H1 (cell line): ENCODE results near the gene RAMP1. TPM values are rescaled to one million over a fixed set of nuclear protein-coding genes. Genes with fewer than 3 reads are reported as not detected.

ENCODE experiments used
- CTCF ChIA-PET: fragments of 300-600 bp; sonication (Branson Sonifier 250); formaldehyde crosslinking; loops from one replicate; lab custom pipeline; 2021; ENCODE audit not compliant: partially characterized antibody; lab: Charles Lee
- POLR2A ChIA-PET: fragments of 300-600 bp; sonication (Branson Sonifier 250); formaldehyde crosslinking; loops from one replicate; lab custom pipeline; 2021; ENCODE audit warnings: inconsistent platforms; ENCODE audit not compliant: partially characterized antibody; lab: Charles Lee
- DNase-seq, 2 experiments: peaks; one replicate each; pipeline versions ENCODE4 v3.0.0 to v3.0.0-alpha.2; 2010 to 2022; ENCODE audit warnings: low spot score in 2 of 2, low read depth in 1 of 2, mixed read lengths in 1 of 2
- FAIRE-seq: peaks from 2 replicates; lab custom pipeline; 2011; peaks lifted over from hg19 to GRCh38; lab: Jason Lieb, UNC
- H2AFZ ChIP-seq: 2 replicates; pipeline ENCODE4 v1.8.1; 2012; ENCODE audit warnings: low read length, inconsistent platforms
- H2AK5ac ChIP-seq: 2 replicates; pipeline ENCODE4 v1.6.1; 2013; ENCODE audit warnings: low read depth, low read length
- H2BK120ac ChIP-seq: replicated peaks from 2 replicates; pipeline ENCODE3; 2013; ENCODE audit warnings: low read depth, low read length, inconsistent platforms
- H2BK12ac ChIP-seq: 2 replicates; pipeline ENCODE4 v1.6.1; 2013; ENCODE audit warnings: low read depth, low read length
- H2BK15ac ChIP-seq: 2 replicates; pipeline ENCODE4 v1.6.1; 2013; ENCODE audit warnings: low read length
- H2BK20ac ChIP-seq: 2 replicates; pipeline ENCODE4 v1.6.1; 2013; ENCODE audit warnings: low read length
- H2BK5ac ChIP-seq: 2 replicates; pipeline ENCODE4 v1.6.1; 2013; ENCODE audit warnings: low read depth, low read length
- H3K14ac ChIP-seq: 2 replicates; pipeline ENCODE4 v1.6.1; 2013; ENCODE audit warnings: inconsistent platforms; ENCODE audit not compliant: insufficient read length
- H3K18ac ChIP-seq: 2 replicates; pipeline ENCODE4 v1.6.1; 2013; ENCODE audit warnings: low read length; ENCODE audit errors: extremely low read depth
- H3K23ac ChIP-seq: 2 replicates; pipeline ENCODE4 v1.6.1; 2013; ENCODE audit warnings: inconsistent platforms; ENCODE audit not compliant: insufficient read length
- H3K23me2 ChIP-seq: 2 replicates; pipeline ENCODE4 v1.6.1; 2013; ENCODE audit warnings: low read depth, low read length
- H3K27ac ChIP-seq: 2 replicates; pipeline ENCODE4 v1.6.1; 2011; ENCODE audit warnings: low read depth, low read length, inconsistent platforms
- H3K27me3 ChIP-seq, 4 experiments: replicated peaks in 1 of 4; 1 replicate in 1 of 4; 2 replicates in 3 of 4; pipeline versions ENCODE4 v1.6.1 to v1.8.1; 2011 to 2013; ENCODE audit warnings: low read length in 3 of 4, mild to moderate bottlenecking in 3 of 4, inconsistent platforms in 2 of 4, mixed read lengths in 2 of 4, moderate library complexity in 1 of 4; ENCODE audit not compliant: control insufficient read depth in 3 of 4, insufficient read depth in 3 of 4; ENCODE audit errors: extremely low read depth in 1 of 4
- H3K36me3 ChIP-seq, 4 experiments: 2 replicates each; pipeline versions ENCODE4 v1.6.1 to v1.8.1; 2011 to 2013; ENCODE audit warnings: mild to moderate bottlenecking in 4 of 4, low read length in 3 of 4, moderate library complexity in 2 of 4, control low read depth in 1 of 4, inconsistent platforms in 1 of 4; ENCODE audit not compliant: insufficient read depth in 4 of 4, control insufficient read depth in 2 of 4
- H3K4ac ChIP-seq: replicated peaks from 2 replicates; pipeline ENCODE3; 2013; ENCODE audit warnings: low read length, low read depth, mixed read lengths, inconsistent platforms; ENCODE audit not compliant: insufficient read length
- H3K4me1 ChIP-seq, 4 experiments: replicated peaks in 1 of 4; 1 replicate in 1 of 4; 2 replicates in 3 of 4; pipeline versions ENCODE4 v1.6.1 to v1.8.1; 2011 to 2013; ENCODE audit warnings: low read length in 3 of 4, inconsistent platforms in 2 of 4, mixed read lengths in 1 of 4; ENCODE audit not compliant: insufficient read depth in 4 of 4, control insufficient read depth in 3 of 4
- H3K4me2 ChIP-seq, 2 experiments: 2 replicates each; pipeline versions ENCODE4 v1.6.1 to v1.8.1; 2011 to 2013; ENCODE audit warnings: low read depth in 2 of 2, low read length in 2 of 2, control low read depth in 1 of 2, inconsistent platforms in 1 of 2, mild to moderate bottlenecking in 1 of 2; ENCODE audit not compliant: insufficient read depth in 1 of 2
- H3K4me3 ChIP-seq, 4 experiments: fragments of 200-600, 300-600 bp in 1 of 4; sonication (generic), shearing (Covaris generic), sonication (Bioruptor Twin) in 1 of 4; 2 replicates each; pipeline versions ENCODE4 v1.5.1 to v1.8.1; 2011 to 2016; ENCODE audit warnings: low read length in 4 of 4, low read depth in 3 of 4, control low read depth in 2 of 4, inconsistent platforms in 2 of 4, mild to moderate bottlenecking in 2 of 4, mixed read lengths in 1 of 4, moderate library complexity in 1 of 4; ENCODE audit not compliant: insufficient read depth in 2 of 4; ENCODE audit errors: extremely low read depth in 1 of 4
- H3K56ac ChIP-seq: replicated peaks from 2 replicates; pipeline ENCODE3; 2013; ENCODE audit warnings: low read depth, mild to moderate bottlenecking, mixed read lengths, low read length, inconsistent platforms; ENCODE audit not compliant: insufficient read length
- H3K79me1 ChIP-seq: 2 replicates; pipeline ENCODE4 v1.6.1; 2013; ENCODE audit warnings: low read depth, low read length, control low read depth
- H3K79me2 ChIP-seq, 2 experiments: 2 replicates each; pipeline versions ENCODE4 v1.6.1 to v1.8.1; 2012 to 2013; ENCODE audit warnings: low read length in 2 of 2, mild to moderate bottlenecking in 2 of 2, inconsistent platforms in 1 of 2; ENCODE audit not compliant: insufficient read depth in 2 of 2, control insufficient read depth in 1 of 2
- H3K9ac ChIP-seq, 4 experiments: replicated peaks in 1 of 4; 1 replicate in 1 of 4; 2 replicates in 3 of 4; pipeline versions ENCODE4 v1.6.1 to v1.8.1; 2011 to 2013; ENCODE audit warnings: low read depth in 3 of 4, low read length in 3 of 4, control low read depth in 2 of 4, mild to moderate bottlenecking in 2 of 4, moderate library complexity in 2 of 4, inconsistent platforms in 1 of 4; ENCODE audit errors: extremely low read depth in 1 of 4
- H3K9me3 ChIP-seq, 2 experiments: 2 replicates each; pipeline versions ENCODE4 v1.6.1 to v1.8.1; 2012 to 2013; ENCODE audit warnings: mild to moderate bottlenecking in 2 of 2, moderate library complexity in 2 of 2, control low read depth in 1 of 2, inconsistent platforms in 1 of 2, low read depth in 1 of 2, low read length in 1 of 2, mixed read lengths in 1 of 2; ENCODE audit not compliant: insufficient read depth in 2 of 2
- H4K20me1 ChIP-seq, 2 experiments: replicated peaks in 1 of 2; 2 replicates each; pipeline versions ENCODE3 to v1.8.1; 2011 to 2013; ENCODE audit warnings: inconsistent platforms in 2 of 2, low read length in 2 of 2, mild to moderate bottlenecking in 1 of 2; ENCODE audit not compliant: insufficient read depth in 2 of 2, control insufficient read depth in 1 of 2
- H4K5ac ChIP-seq: 2 replicates; pipeline ENCODE4 v1.6.1; 2013; ENCODE audit warnings: low read length, low read depth, mixed read lengths, inconsistent platforms; ENCODE audit not compliant: insufficient read length
- H4K8ac ChIP-seq: 2 replicates; pipeline ENCODE4 v1.8.0; 2013; ENCODE audit warnings: mild to moderate bottlenecking, moderate library complexity, low read length, inconsistent platforms; ENCODE audit not compliant: insufficient read depth; ENCODE audit errors: extremely low read depth
- H4K91ac ChIP-seq: replicated peaks from 2 replicates; pipeline ENCODE3; 2013; ENCODE audit warnings: low read length, mixed read lengths, inconsistent platforms; ENCODE audit not compliant: insufficient read length
- CHD2 ChIP-seq: IDR thresholded peaks from 2 replicates; pipeline ENCODE4 v1.6.1; 2012; ENCODE audit warnings: low read length, improper control_type of control experiment
- EGR1 ChIP-seq: IDR thresholded peaks from 2 replicates; pipeline ENCODE4 v1.6.1; 2011; ENCODE audit warnings: low read depth, low read length, borderline replicate concordance
- FOSL1 ChIP-seq: IDR thresholded peaks from 2 replicates; pipeline ENCODE4 v1.6.1; 2011; ENCODE audit warnings: mild to moderate bottlenecking, low read depth, low read length, moderate library complexity; ENCODE audit not compliant: insufficient read depth
- GABPA ChIP-seq: IDR thresholded peaks from 2 replicates; pipeline ENCODE4 v1.6.1; 2011; ENCODE audit warnings: mild to moderate bottlenecking, low read length, moderate library complexity, borderline replicate concordance; ENCODE audit not compliant: insufficient read depth
- KDM5A ChIP-seq: fragments of 200-600 bp; IDR thresholded peaks from 2 replicates; pipeline ENCODE4 v1.7.1; 2012; ENCODE audit warnings: mild to moderate bottlenecking, low read length, inconsistent platforms, mixed read lengths
- POLR2AphosphoS5 ChIP-seq: IDR thresholded peaks from 2 replicates; pipeline ENCODE4 v1.6.1; 2011; ENCODE audit warnings: low read depth, low read length
- RAD21 ChIP-seq, 2 experiments: IDR thresholded peaks in 1 of 2; conservative IDR thresholded peaks in 1 of 2; 2 replicates each; pipeline ENCODE4 v1.6.1; 2011; ENCODE audit warnings: low read depth in 2 of 2, low read length in 2 of 2, improper control_type of control experiment in 1 of 2, inconsistent platforms in 1 of 2, mild to moderate bottlenecking in 1 of 2, moderate library complexity in 1 of 2
- RFX5 ChIP-seq: IDR thresholded peaks from 2 replicates; pipeline ENCODE4 v1.6.1; 2011; ENCODE audit warnings: low read depth, low read length, improper control_type of control experiment, borderline replicate concordance
- SP1 ChIP-seq: IDR thresholded peaks from 2 replicates; pipeline ENCODE4 v1.6.1; 2011; ENCODE audit warnings: low read depth, low read length
- SRF ChIP-seq: IDR thresholded peaks from 2 replicates; pipeline ENCODE4 v1.6.1; 2011; ENCODE audit warnings: mild to moderate bottlenecking, low read depth, low read length, moderate library complexity
- TAF7 ChIP-seq: optimal IDR thresholded peaks from 2 replicates; pipeline ENCODE3; 2011; ENCODE audit warnings: low read depth, mild to moderate bottlenecking, inconsistent platforms, low read length, moderate library complexity, borderline replicate concordance
- WGBS, 2 experiments: shearing (Covaris generic) in 1 of 2; methylation state at CpG; one replicate each; pipeline versions ENCODE4 v1.1.6 to v1.1.7; 2013 to 2015; ENCODE audit warnings: low lambda C conversion rate in 2 of 2, mixed read lengths in 2 of 2, inconsistent platforms in 1 of 2, low coverage in 1 of 2, missing lambda C conversion rate in 1 of 2; ENCODE audit not compliant: insufficient replicate concordance in 2 of 2, insufficient coverage in 1 of 2, insufficient read length in 1 of 2; ENCODE audit errors: extremely low coverage in 1 of 2, missing lambda C conversion rate in 1 of 2; 5-methylcytosine and 5-hydroxymethylcytosine counted together
- polyA plus RNA-seq, 7 experiments: library from polyadenylated mRNA; depleted of rRNA in 3 of 7; stranded (reverse) in 5 of 7; unstranded in 2 of 7; fragments of >200 nt in 5 of 7; fragments of 200-250 nt in 2 of 7; gene quantifications; 1 replicate in 5 of 7; 2 replicates in 1 of 7; 4 replicates in 1 of 7; pipeline versions ENCODE4 v1.2.1 to v1.2.3, GENCODE V29; 2011 to 2013; ENCODE audit warnings: missing spikeins in 2 of 7, mixed read lengths in 2 of 7
- total RNA-seq: library from RNA; stranded (reverse); fragmentation: NEBNext Ultra II Directional; extraction: Animal tissue kit (Norgen Biotek cat#: 25700); gene quantifications from 2 replicates; pipeline ENCODE4 v1.2.1, GENCODE V29; 2021
- TF ChIP-seq, protein P1 (sequence below), 3 experiments: IDR thresholded peaks; 1 replicate in 2 of 3; 2 replicates in 1 of 3; pipeline versions ENCODE4 v1.5.1 to v1.6.1; 2011; ENCODE audit warnings: low read length in 3 of 3, mild to moderate bottlenecking in 3 of 3, inconsistent platforms in 2 of 3, low read depth in 1 of 3, moderate library complexity in 1 of 3; ENCODE audit not compliant: insufficient read depth in 1 of 3; ENCODE audit errors: control extremely low read depth in 1 of 3

Gene RAMP1
- total and polyA plus RNA-seq, 2 of the 8 experiments (the other 6 are each of a cell fraction or from before 2014, with no cell fraction given), result 0.65 to 4.3 TPM

- no peaks in the 10 kb centered on the region for H4K20me1 ChIP-seq
- H2BK20ac ChIP-seq, result no peak overlapping the region
- H3K23me2 ChIP-seq, result no peaks in the 10 kb centered on the region
- DNase-seq, result no peak
- no peak overlapping the region for H3K4me2 ChIP-seq
- H3K27ac ChIP-seq, result no peak overlapping the region
- H3K14ac ChIP-seq, result no peak overlapping the region
- FAIRE-seq, result no peak
- H3K4me1 ChIP-seq, result no peaks in the 10 kb centered on the region
- H3K36me3 ChIP-seq, result no peaks in the 10 kb centered on the region
- H4K91ac ChIP-seq, result no peak overlapping the region
- no peak overlapping the region for H2BK15ac ChIP-seq
- 84% methylated on average over 4 of the region's 4 CpGs; no CpG with 5 or more reads in 1 of the 2 experiments for WGBS, 2 experiments
- no peaks in the 10 kb centered on the region for H3K79me1 ChIP-seq
- H3K9ac ChIP-seq, result no peak overlapping the region
- no peak overlapping the region for H4K8ac ChIP-seq
- no peak overlapping the region for H2BK12ac ChIP-seq
- H3K4me3 ChIP-seq, result no peak overlapping the region
- no peak overlapping the region for H2AK5ac ChIP-seq
- H3K27me3 ChIP-seq, result no peaks in the 10 kb centered on the region
- no peak overlapping the region for H3K56ac ChIP-seq
- no peak overlapping the region for H3K4ac ChIP-seq
- H3K18ac ChIP-seq, result no peak overlapping the region
- no peak overlapping the region for H2BK5ac ChIP-seq
- H3K79me2 ChIP-seq, result no peaks in the 10 kb centered on the region
- no peak overlapping the region for H2BK120ac ChIP-seq
- no peak overlapping the region for H4K5ac ChIP-seq
- POLR2A ChIA-PET, result no interaction called here
- H3K23ac ChIP-seq, result no peak overlapping the region
- H3K9me3 ChIP-seq, result 0 out of 4 replicates have a peak, but pooled peaks cover 0 to 4% of the 10 kb centered on the region in 2 experiments
- CTCF ChIA-PET, result interaction anchor here (0.9 kb wide), 1 partner anchor 298 kb away, joined by 3 read pairs; no protein-coding TSS in a partner anchor
- H2AFZ ChIP-seq, result no peak overlapping the region
- TF ChIP-seq GABPA, result no peak
- TF ChIP-seq FOSL1, result no peak
- no peak for TF ChIP-seq SP1
- TF ChIP-seq POLR2AphosphoS5, result no peak
- no peak for TF ChIP-seq CHD2
- TF ChIP-seq, protein P1, sequence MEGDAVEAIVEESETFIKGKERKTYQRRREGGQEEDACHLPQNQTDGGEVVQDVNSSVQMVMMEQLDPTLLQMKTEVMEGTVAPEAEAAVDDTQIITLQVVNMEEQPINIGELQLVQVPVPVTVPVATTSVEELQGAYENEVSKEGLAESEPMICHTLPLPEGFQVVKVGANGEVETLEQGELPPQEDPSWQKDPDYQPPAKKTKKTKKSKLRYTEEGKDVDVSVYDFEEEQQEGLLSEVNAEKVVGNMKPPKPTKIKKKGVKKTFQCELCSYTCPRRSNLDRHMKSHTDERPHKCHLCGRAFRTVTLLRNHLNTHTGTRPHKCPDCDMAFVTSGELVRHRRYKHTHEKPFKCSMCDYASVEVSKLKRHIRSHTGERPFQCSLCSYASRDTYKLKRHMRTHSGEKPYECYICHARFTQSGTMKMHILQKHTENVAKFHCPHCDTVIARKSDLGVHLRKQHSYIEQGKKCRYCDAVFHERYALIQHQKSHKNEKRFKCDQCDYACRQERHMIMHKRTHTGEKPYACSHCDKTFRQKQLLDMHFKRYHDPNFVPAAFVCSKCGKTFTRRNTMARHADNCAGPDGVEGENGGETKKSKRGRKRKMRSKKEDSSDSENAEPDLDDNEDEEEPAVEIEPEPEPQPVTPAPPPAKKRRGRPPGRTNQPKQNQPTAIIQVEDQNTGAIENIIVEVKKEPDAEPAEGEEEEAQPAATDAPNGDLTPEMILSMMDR (IDR thresholded peaks at IDR 0.05; ENCODE audit: control extremely low read depth in 1 of 3, insufficient read depth in 1 of 3, low read depth in 1 of 3, low read length in 3 of 3), result no peak
- TF ChIP-seq EGR1, result no peak
- TF ChIP-seq RAD21 (IDR thresholded peaks at IDR 0.05 in 1 of 2, conservative IDR thresholded peaks at IDR 0.05 in 1 of 2; ENCODE audit: low read depth in 2 of 2, low read length in 2 of 2), result no peak
- TF ChIP-seq KDM5A, result no peak
- TF ChIP-seq TAF7, result no peak
- TF ChIP-seq SRF, result no peak
- TF ChIP-seq RFX5, result no peak
These were observed 18.4 kb upstream of the RAMP1 start for GRCh38 chr2:237841051-237841450.
